H1 (cell line): ENCODE data around the gene TMIGD2. TPM values are rescaled to one million over a fixed set of nuclear protein-coding genes. Genes with fewer than 3 reads are reported as not detected.

Experiments
- CTCF ChIA-PET: fragments of 300-600 bp; sonication (Branson Sonifier 250); formaldehyde crosslinking; loops from one replicate; lab custom pipeline; 2021; ENCODE audit not compliant: partially characterized antibody; lab: Charles Lee
- POLR2A ChIA-PET: fragments of 300-600 bp; sonication (Branson Sonifier 250); formaldehyde crosslinking; loops from one replicate; lab custom pipeline; 2021; ENCODE audit warnings: inconsistent platforms; ENCODE audit not compliant: partially characterized antibody; lab: Charles Lee
- DNase-seq, 2 experiments: peaks; one replicate each; pipeline versions ENCODE4 v3.0.0 to v3.0.0-alpha.2; 2010 to 2022; ENCODE audit warnings: low spot score in 2 of 2, low read depth in 1 of 2, mixed read lengths in 1 of 2
- FAIRE-seq: peaks from 2 replicates; lab custom pipeline; 2011; peaks lifted over from hg19 to GRCh38; lab: Jason Lieb, UNC
- H2AFZ ChIP-seq: 2 replicates; pipeline ENCODE4 v1.8.1; 2012; ENCODE audit warnings: low read length, inconsistent platforms
- H2AK5ac ChIP-seq: 2 replicates; pipeline ENCODE4 v1.6.1; 2013; ENCODE audit warnings: low read depth, low read length
- H2BK120ac ChIP-seq: replicated peaks from 2 replicates; pipeline ENCODE3; 2013; ENCODE audit warnings: low read depth, low read length, inconsistent platforms
- H2BK12ac ChIP-seq: 2 replicates; pipeline ENCODE4 v1.6.1; 2013; ENCODE audit warnings: low read depth, low read length
- H2BK15ac ChIP-seq: 2 replicates; pipeline ENCODE4 v1.6.1; 2013; ENCODE audit warnings: low read length
- H2BK20ac ChIP-seq: 2 replicates; pipeline ENCODE4 v1.6.1; 2013; ENCODE audit warnings: low read length
- H2BK5ac ChIP-seq: 2 replicates; pipeline ENCODE4 v1.6.1; 2013; ENCODE audit warnings: low read depth, low read length
- H3K14ac ChIP-seq: 2 replicates; pipeline ENCODE4 v1.6.1; 2013; ENCODE audit warnings: inconsistent platforms; ENCODE audit not compliant: insufficient read length
- H3K18ac ChIP-seq: 2 replicates; pipeline ENCODE4 v1.6.1; 2013; ENCODE audit warnings: low read length; ENCODE audit errors: extremely low read depth
- H3K23ac ChIP-seq: 2 replicates; pipeline ENCODE4 v1.6.1; 2013; ENCODE audit warnings: inconsistent platforms; ENCODE audit not compliant: insufficient read length
- H3K23me2 ChIP-seq: 2 replicates; pipeline ENCODE4 v1.6.1; 2013; ENCODE audit warnings: low read depth, low read length
- H3K27ac ChIP-seq: 2 replicates; pipeline ENCODE4 v1.6.1; 2011; ENCODE audit warnings: low read depth, low read length, inconsistent platforms
- H3K27me3 ChIP-seq, 4 experiments: replicated peaks in 1 of 4; 1 replicate in 1 of 4; 2 replicates in 3 of 4; pipeline versions ENCODE4 v1.6.1 to v1.8.1; 2011 to 2013; ENCODE audit warnings: low read length in 3 of 4, mild to moderate bottlenecking in 3 of 4, inconsistent platforms in 2 of 4, mixed read lengths in 2 of 4, moderate library complexity in 1 of 4; ENCODE audit not compliant: control insufficient read depth in 3 of 4, insufficient read depth in 3 of 4; ENCODE audit errors: extremely low read depth in 1 of 4
- H3K36me3 ChIP-seq, 4 experiments: 2 replicates each; pipeline versions ENCODE4 v1.6.1 to v1.8.1; 2011 to 2013; ENCODE audit warnings: mild to moderate bottlenecking in 4 of 4, low read length in 3 of 4, moderate library complexity in 2 of 4, control low read depth in 1 of 4, inconsistent platforms in 1 of 4; ENCODE audit not compliant: insufficient read depth in 4 of 4, control insufficient read depth in 2 of 4
- H3K4ac ChIP-seq: replicated peaks from 2 replicates; pipeline ENCODE3; 2013; ENCODE audit warnings: low read length, low read depth, mixed read lengths, inconsistent platforms; ENCODE audit not compliant: insufficient read length
- H3K4me1 ChIP-seq, 4 experiments: replicated peaks in 1 of 4; 1 replicate in 1 of 4; 2 replicates in 3 of 4; pipeline versions ENCODE4 v1.6.1 to v1.8.1; 2011 to 2013; ENCODE audit warnings: low read length in 3 of 4, inconsistent platforms in 2 of 4, mixed read lengths in 1 of 4; ENCODE audit not compliant: insufficient read depth in 4 of 4, control insufficient read depth in 3 of 4
- H3K4me2 ChIP-seq, 2 experiments: 2 replicates each; pipeline versions ENCODE4 v1.6.1 to v1.8.1; 2011 to 2013; ENCODE audit warnings: low read depth in 2 of 2, low read length in 2 of 2, control low read depth in 1 of 2, inconsistent platforms in 1 of 2, mild to moderate bottlenecking in 1 of 2; ENCODE audit not compliant: insufficient read depth in 1 of 2
- H3K4me3 ChIP-seq, 4 experiments: fragments of 200-600, 300-600 bp in 1 of 4; sonication (generic), shearing (Covaris generic), sonication (Bioruptor Twin) in 1 of 4; 2 replicates each; pipeline versions ENCODE4 v1.5.1 to v1.8.1; 2011 to 2016; ENCODE audit warnings: low read length in 4 of 4, low read depth in 3 of 4, control low read depth in 2 of 4, inconsistent platforms in 2 of 4, mild to moderate bottlenecking in 2 of 4, mixed read lengths in 1 of 4, moderate library complexity in 1 of 4; ENCODE audit not compliant: insufficient read depth in 2 of 4; ENCODE audit errors: extremely low read depth in 1 of 4
- H3K56ac ChIP-seq: replicated peaks from 2 replicates; pipeline ENCODE3; 2013; ENCODE audit warnings: low read depth, mild to moderate bottlenecking, mixed read lengths, low read length, inconsistent platforms; ENCODE audit not compliant: insufficient read length
- H3K79me1 ChIP-seq: 2 replicates; pipeline ENCODE4 v1.6.1; 2013; ENCODE audit warnings: low read depth, low read length, control low read depth
- H3K79me2 ChIP-seq, 2 experiments: 2 replicates each; pipeline versions ENCODE4 v1.6.1 to v1.8.1; 2012 to 2013; ENCODE audit warnings: low read length in 2 of 2, mild to moderate bottlenecking in 2 of 2, inconsistent platforms in 1 of 2; ENCODE audit not compliant: insufficient read depth in 2 of 2, control insufficient read depth in 1 of 2
- H3K9ac ChIP-seq, 4 experiments: replicated peaks in 1 of 4; 1 replicate in 1 of 4; 2 replicates in 3 of 4; pipeline versions ENCODE4 v1.6.1 to v1.8.1; 2011 to 2013; ENCODE audit warnings: low read depth in 3 of 4, low read length in 3 of 4, control low read depth in 2 of 4, mild to moderate bottlenecking in 2 of 4, moderate library complexity in 2 of 4, inconsistent platforms in 1 of 4; ENCODE audit errors: extremely low read depth in 1 of 4
- H3K9me3 ChIP-seq, 2 experiments: 2 replicates each; pipeline versions ENCODE4 v1.6.1 to v1.8.1; 2012 to 2013; ENCODE audit warnings: mild to moderate bottlenecking in 2 of 2, moderate library complexity in 2 of 2, control low read depth in 1 of 2, inconsistent platforms in 1 of 2, low read depth in 1 of 2, low read length in 1 of 2, mixed read lengths in 1 of 2; ENCODE audit not compliant: insufficient read depth in 2 of 2
- H4K20me1 ChIP-seq, 2 experiments: replicated peaks in 1 of 2; 2 replicates each; pipeline versions ENCODE3 to v1.8.1; 2011 to 2013; ENCODE audit warnings: inconsistent platforms in 2 of 2, low read length in 2 of 2, mild to moderate bottlenecking in 1 of 2; ENCODE audit not compliant: insufficient read depth in 2 of 2, control insufficient read depth in 1 of 2
- H4K5ac ChIP-seq: 2 replicates; pipeline ENCODE4 v1.6.1; 2013; ENCODE audit warnings: low read length, low read depth, mixed read lengths, inconsistent platforms; ENCODE audit not compliant: insufficient read length
- H4K8ac ChIP-seq: 2 replicates; pipeline ENCODE4 v1.8.0; 2013; ENCODE audit warnings: mild to moderate bottlenecking, moderate library complexity, low read length, inconsistent platforms; ENCODE audit not compliant: insufficient read depth; ENCODE audit errors: extremely low read depth
- H4K91ac ChIP-seq: replicated peaks from 2 replicates; pipeline ENCODE3; 2013; ENCODE audit warnings: low read length, mixed read lengths, inconsistent platforms; ENCODE audit not compliant: insufficient read length
- EGR1 ChIP-seq: IDR thresholded peaks from 2 replicates; pipeline ENCODE4 v1.6.1; 2011; ENCODE audit warnings: low read depth, low read length, borderline replicate concordance
- JUND ChIP-seq: IDR thresholded peaks from 2 replicates; pipeline ENCODE4 v1.6.1; 2011; ENCODE audit warnings: mild to moderate bottlenecking, improper control_type of control experiment, low read length
- TBP ChIP-seq: IDR thresholded peaks from 2 replicates; pipeline ENCODE4 v1.6.1; 2011; ENCODE audit warnings: low read depth, low read length, improper control_type of control experiment
- WGBS, 2 experiments: shearing (Covaris generic) in 1 of 2; methylation state at CpG; one replicate each; pipeline versions ENCODE4 v1.1.6 to v1.1.7; 2013 to 2015; ENCODE audit warnings: low lambda C conversion rate in 2 of 2, mixed read lengths in 2 of 2, inconsistent platforms in 1 of 2, low coverage in 1 of 2, missing lambda C conversion rate in 1 of 2; ENCODE audit not compliant: insufficient replicate concordance in 2 of 2, insufficient coverage in 1 of 2, insufficient read length in 1 of 2; ENCODE audit errors: extremely low coverage in 1 of 2, missing lambda C conversion rate in 1 of 2; 5-methylcytosine and 5-hydroxymethylcytosine counted together
- polyA plus RNA-seq, 7 experiments: library from polyadenylated mRNA; depleted of rRNA in 3 of 7; stranded (reverse) in 5 of 7; unstranded in 2 of 7; fragments of >200 nt in 5 of 7; fragments of 200-250 nt in 2 of 7; gene quantifications; 1 replicate in 5 of 7; 2 replicates in 1 of 7; 4 replicates in 1 of 7; pipeline versions ENCODE4 v1.2.1 to v1.2.3, GENCODE V29; 2011 to 2013; ENCODE audit warnings: missing spikeins in 2 of 7, mixed read lengths in 2 of 7
- total RNA-seq: library from RNA; stranded (reverse); fragmentation: NEBNext Ultra II Directional; extraction: Animal tissue kit (Norgen Biotek cat#: 25700); gene quantifications from 2 replicates; pipeline ENCODE4 v1.2.1, GENCODE V29; 2021

TMIGD2 gene
- total and polyA plus RNA-seq, 2 of the 8 experiments (the other 6 are each of a cell fraction or from before 2014, with no cell fraction given): 0.39 to 0.41 TPM

GRCh38 chr19:4342314-4342614, 40.1 kb upstream of the TMIGD2 start:
- Histone ChIP-seq H3K4me1 (peaks cover 0 to 17% (median 8%) of the 10 kb centered on the region in 4 experiments; a peak in 6 of 7 replicates), H4K91ac (peak overlapping the region; percentile 84), H2BK120ac (peak overlapping the region; percentile 28), H3K27me3 (no peaks in the 10 kb centered on the region), H3K9me3 (no peaks in the 10 kb centered on the region), H3K79me2 (peaks cover 0 to 5% of the 10 kb centered on the region in 2 experiments; a peak in 1 of 4 replicates), H3K79me1 (no peaks in the 10 kb centered on the region), H2BK15ac (0 out of 2 replicates have a peak overlapping the region, but pooled peaks have one; percentile 46), H3K14ac (no peak overlapping the region), H2AFZ (no peak overlapping the region), H3K36me3 (peaks cover 0 to 9% (median 3%) of the 10 kb centered on the region in 4 experiments; a peak in 2 of 8 replicates), H3K56ac (peak overlapping the region; percentile 98), H3K18ac (peak overlapping the region; percentile 99), H3K4me3 (peak overlapping the region; percentile 59 to 76 (median 70)), H4K5ac (peak overlapping the region; percentile 90), H3K9ac (peak overlapping the region; percentile 78 to 91 (median 90)), H3K27ac (peak overlapping the region; percentile 93), H2BK12ac (no peak overlapping the region), H4K20me1 (peaks cover 0 to 5% of the 10 kb centered on the region in 2 experiments), H2BK5ac (peak overlapping the region; percentile 88; the same call in 1 of the 2 replicates), H3K4me2 (peak overlapping the region; percentile 62 to 84), H3K4ac (peak overlapping the region; percentile 46), H3K23me2 (peaks cover 20% of the 10 kb centered on the region), H2AK5ac (no peak overlapping the region), H3K23ac (no peak overlapping the region), H4K8ac (peak overlapping the region; percentile 97), H2BK20ac (no peak overlapping the region)
- TF ChIP-seq TBP (no peak), JUND (no peak), EGR1 (0 out of 2 replicates have a peak, but pooled peaks have one; percentile 13)
- DNase-seq (no peak), FAIRE-seq (no peak)
- POLR2A ChIA-PET: interaction anchor here (0.8 to 5.6 kb wide), 28 partner anchors 10 to 165 kb away, joined by 3 to 72 read pairs (median 6); partner anchors contain the start of genes CHAF1A, FSD1 and YJU2
- CTCF ChIA-PET: interaction anchor here (0.8 to 20.4 kb wide), 9 partner anchors 8 to 70 kb away, joined by 3 to 311 read pairs (median 4); partner anchors contain the start of genes SH3GL1 and SHD
- 12% methylated on average over 10 of the region's 10 CpGs; no CpG with 5 or more reads in 1 of the 2 experiments for WGBS, 2 experiments
